ENCODE data around the gene FKBP1C. TPM values are rescaled to one million over a fixed set of nuclear protein-coding genes. Genes with fewer than 3 reads are reported as not detected.
A peak's percentile ranks its signal among the peaks of the same experiment; 100 is the strongest.
"Not testable (repeated sequence)": the region's sequence is repeated elsewhere in the genome, so short reads cannot be mapped to it uniquely, and the experiment has no call there.

FKBP1C gene
- total RNA-seq: 0.44 to 0.82 TPM (median 0.75 TPM) in 3 replicates
- long read RNA-seq: 0 reads

DNA sequence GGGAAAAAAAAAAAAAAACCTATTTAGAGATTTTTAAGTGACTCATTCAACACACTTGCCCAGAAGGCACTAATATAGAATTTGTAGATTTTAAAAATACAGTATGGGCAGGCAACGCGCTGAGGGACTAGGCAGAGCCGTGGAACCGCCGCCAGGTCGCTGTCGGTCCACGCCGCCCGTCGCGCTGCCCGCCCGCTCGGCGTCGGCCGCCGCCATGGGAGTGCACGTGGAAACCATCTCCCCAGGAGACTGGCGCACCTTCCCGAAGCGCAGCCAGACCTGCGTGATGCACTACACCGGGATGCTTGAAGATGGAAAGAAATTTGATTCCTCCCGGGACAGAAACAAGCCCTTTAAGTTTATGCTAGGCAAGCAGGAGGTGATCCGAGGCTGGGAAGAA is at the start of gene FKBP1C:
TSS of gene FKBP1C (plus strand) at position 127 of the 400 bp plus-strand sequence.
- not testable (repeated sequence) for H3K27me3 Mint-ChIP-seq (ENCODE audit: low read depth); H3K4me1 Mint-ChIP-seq (ENCODE audit: low read depth); DNase-seq (ENCODE audit: low spot score); H3K4me3 Mint-ChIP-seq (ENCODE audit: unreplicated experiment); H3K27ac Mint-ChIP-seq (ENCODE audit: unreplicated experiment); H3K36me3 Mint-ChIP-seq (ENCODE audit: low read depth)
- peaks cover 19% of the 10 kb centered on the region for H3K9me3 Mint-ChIP-seq (ENCODE audit: low read depth)

DNA sequence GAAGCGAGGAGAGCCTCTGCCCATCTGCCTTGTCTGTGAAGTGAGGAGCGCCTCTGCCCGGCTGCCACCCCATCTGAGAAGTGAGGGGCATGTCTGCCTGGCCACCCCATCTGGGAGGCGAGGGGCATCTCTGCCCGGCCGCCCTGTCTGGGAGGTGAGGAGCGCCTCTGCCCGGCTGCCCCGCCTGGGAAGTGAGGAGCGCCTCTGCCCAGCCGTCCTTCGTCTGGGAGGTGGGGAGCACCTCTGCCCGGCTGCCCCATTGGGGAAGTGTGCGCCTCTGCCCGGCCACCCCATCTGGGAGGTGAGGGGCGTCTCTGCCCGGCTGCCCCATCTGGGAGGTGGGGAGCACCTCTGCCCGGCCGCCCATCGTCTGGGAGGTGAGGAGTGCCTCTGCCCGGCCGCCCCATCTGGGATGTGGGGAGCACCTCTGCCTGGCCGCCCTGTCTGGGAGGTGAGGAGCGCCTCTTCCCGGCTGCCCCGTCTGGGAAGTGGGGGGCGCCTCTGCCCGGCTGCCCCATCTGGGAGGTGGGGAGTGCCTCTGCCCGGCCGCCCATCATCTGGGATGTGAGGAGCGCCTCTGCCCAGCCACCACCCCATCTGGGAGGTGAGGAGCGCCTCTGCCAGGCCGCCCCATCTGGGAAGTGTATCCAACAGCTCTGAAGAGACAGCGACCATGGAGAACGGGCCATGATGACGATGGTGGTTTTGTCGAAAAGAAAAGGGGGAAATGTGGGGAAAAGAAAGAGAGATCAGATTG is 47.0 kb upstream of the FKBP1C start:
- H3K9me3 Mint-ChIP-seq (ENCODE audit: low read depth); H3K36me3 Mint-ChIP-seq (ENCODE audit: low read depth); H3K27me3 Mint-ChIP-seq (ENCODE audit: low read depth); H3K4me3 Mint-ChIP-seq (ENCODE audit: unreplicated experiment); H3K27ac Mint-ChIP-seq (ENCODE audit: unreplicated experiment); H3K4me1 Mint-ChIP-seq (ENCODE audit: low read depth): not testable (repeated sequence)
- peak; percentile 87 for DNase-seq (ENCODE audit: low spot score)

DNA sequence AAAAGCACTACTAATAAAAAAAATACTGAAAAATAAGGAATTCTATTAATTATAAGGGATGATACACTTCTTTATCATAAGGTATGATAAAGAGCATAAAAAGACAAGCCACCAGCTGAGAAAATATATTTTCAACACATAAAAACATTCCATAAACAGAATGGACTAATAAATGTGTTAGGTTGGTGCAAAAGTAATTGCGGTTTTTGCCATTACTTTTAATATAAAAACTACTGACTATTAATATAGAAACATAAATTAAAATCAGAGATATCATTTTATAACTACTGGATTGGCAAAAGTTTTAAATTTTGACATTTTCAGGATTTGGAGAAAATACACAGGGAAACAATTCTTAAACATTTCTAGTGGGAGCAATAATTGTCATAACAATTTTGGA is 37.1 kb upstream of the FKBP1C start:
- H3K4me1 Mint-ChIP-seq (ENCODE audit: low read depth): no peaks in the 10 kb centered on the region
- no peak for DNase-seq (ENCODE audit: low spot score)
- H3K9me3 Mint-ChIP-seq (ENCODE audit: low read depth): no peaks in the 10 kb centered on the region
- H3K36me3 Mint-ChIP-seq (ENCODE audit: low read depth): no peaks in the 10 kb centered on the region
- H3K27ac Mint-ChIP-seq (ENCODE audit: unreplicated experiment): no peak overlapping the region
- no peak overlapping the region for H3K4me3 Mint-ChIP-seq (ENCODE audit: unreplicated experiment)
- H3K27me3 Mint-ChIP-seq (ENCODE audit: low read depth): peaks cover 3% of the 10 kb centered on the region
- TF ChIP-seq, protein P1, sequence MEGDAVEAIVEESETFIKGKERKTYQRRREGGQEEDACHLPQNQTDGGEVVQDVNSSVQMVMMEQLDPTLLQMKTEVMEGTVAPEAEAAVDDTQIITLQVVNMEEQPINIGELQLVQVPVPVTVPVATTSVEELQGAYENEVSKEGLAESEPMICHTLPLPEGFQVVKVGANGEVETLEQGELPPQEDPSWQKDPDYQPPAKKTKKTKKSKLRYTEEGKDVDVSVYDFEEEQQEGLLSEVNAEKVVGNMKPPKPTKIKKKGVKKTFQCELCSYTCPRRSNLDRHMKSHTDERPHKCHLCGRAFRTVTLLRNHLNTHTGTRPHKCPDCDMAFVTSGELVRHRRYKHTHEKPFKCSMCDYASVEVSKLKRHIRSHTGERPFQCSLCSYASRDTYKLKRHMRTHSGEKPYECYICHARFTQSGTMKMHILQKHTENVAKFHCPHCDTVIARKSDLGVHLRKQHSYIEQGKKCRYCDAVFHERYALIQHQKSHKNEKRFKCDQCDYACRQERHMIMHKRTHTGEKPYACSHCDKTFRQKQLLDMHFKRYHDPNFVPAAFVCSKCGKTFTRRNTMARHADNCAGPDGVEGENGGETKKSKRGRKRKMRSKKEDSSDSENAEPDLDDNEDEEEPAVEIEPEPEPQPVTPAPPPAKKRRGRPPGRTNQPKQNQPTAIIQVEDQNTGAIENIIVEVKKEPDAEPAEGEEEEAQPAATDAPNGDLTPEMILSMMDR (IDR thresholded peaks at IDR 0.05): no peak

DNA sequence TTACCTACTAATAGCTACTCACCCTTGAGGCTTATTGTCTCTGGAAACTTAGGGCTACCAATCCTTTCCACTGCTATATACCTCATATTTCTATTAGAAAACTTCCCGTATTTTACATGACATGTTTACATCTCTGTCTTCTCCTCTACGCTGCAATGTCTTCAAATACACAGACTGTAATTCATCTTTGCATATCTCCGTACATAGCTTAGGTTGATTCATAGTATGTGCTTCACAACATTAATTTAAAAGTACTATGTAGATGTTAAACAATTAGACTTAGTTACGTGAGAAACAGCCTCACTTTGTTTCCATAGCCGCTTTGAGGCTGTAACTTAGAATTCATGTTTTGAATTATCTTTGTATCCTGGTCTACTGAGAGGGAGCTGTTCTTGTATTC is 35.1 kb upstream of the FKBP1C start:
- no peak overlapping the region for H3K27ac Mint-ChIP-seq (ENCODE audit: unreplicated experiment)
- no peaks in the 10 kb centered on the region for H3K36me3 Mint-ChIP-seq (ENCODE audit: low read depth)
- no peaks in the 10 kb centered on the region for H3K9me3 Mint-ChIP-seq (ENCODE audit: low read depth)
- H3K27me3 Mint-ChIP-seq (ENCODE audit: low read depth): peaks cover 3% of the 10 kb centered on the region
- no peak for DNase-seq (ENCODE audit: low spot score)
- H3K4me3 Mint-ChIP-seq (ENCODE audit: unreplicated experiment): no peak overlapping the region
- no peaks in the 10 kb centered on the region for H3K4me1 Mint-ChIP-seq (ENCODE audit: low read depth)
- TF ChIP-seq, protein P1 (IDR thresholded peaks at IDR 0.05): no peak

DNA sequence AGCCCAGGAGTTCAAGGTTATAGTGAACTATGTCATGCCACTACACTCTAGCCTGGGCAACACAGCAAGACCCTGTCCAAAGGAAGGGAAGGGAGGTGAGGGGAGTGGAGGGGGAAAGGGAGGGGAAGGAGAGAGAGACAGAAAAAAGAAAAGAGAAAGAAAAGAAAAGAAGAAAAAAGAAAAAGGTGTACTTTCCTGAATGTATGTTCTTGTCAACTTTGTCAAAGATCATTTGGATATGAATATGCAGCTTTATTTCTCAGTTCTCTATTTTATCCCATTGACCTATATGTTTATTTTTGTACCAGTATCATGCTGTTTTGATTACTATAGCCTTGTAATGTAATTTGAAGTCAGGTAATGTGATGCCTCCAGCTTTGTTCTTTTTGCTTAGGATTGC is 30.9 kb upstream of the FKBP1C start:
- H3K4me3 Mint-ChIP-seq (ENCODE audit: unreplicated experiment): no peak overlapping the region
- no peaks in the 10 kb centered on the region for H3K4me1 Mint-ChIP-seq (ENCODE audit: low read depth)

DNA sequence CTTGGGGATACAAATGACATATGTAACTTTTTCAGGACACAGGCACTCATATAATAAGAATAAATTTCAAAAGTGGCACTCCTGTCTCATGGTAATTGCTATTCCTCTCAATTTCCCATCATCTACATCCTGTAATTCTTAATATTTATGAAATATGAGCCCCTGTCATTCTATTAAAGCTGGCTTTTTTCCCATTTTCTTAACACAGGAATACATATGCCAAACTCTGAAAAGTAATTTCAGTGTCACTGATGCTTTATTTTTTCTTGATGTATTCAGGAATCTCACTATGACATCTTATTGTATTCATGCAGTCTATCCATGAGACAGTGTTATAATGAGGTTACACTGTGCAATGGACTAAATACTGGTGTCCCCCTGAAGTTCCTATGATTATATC is 24.3 kb upstream of the FKBP1C start:
- no peak for DNase-seq (ENCODE audit: low spot score)
- Mint-ChIP-seq H3K4me1 (ENCODE audit: low read depth) (no peaks in the 10 kb centered on the region), H3K4me3 (ENCODE audit: unreplicated experiment) (no peak overlapping the region), H3K36me3 (ENCODE audit: low read depth) (no peaks in the 10 kb centered on the region), H3K27me3 (ENCODE audit: low read depth) (peaks cover 8% of the 10 kb centered on the region), H3K9me3 (ENCODE audit: low read depth) (no peaks in the 10 kb centered on the region), H3K27ac (ENCODE audit: unreplicated experiment) (no peak overlapping the region)
- TF ChIP-seq, protein P1 (IDR thresholded peaks at IDR 0.05): no peak

More for the DNA sequence above, 30.9 kb upstream of the FKBP1C start:
- no peak overlapping the region for H3K27ac Mint-ChIP-seq (ENCODE audit: unreplicated experiment)
- H3K27me3 Mint-ChIP-seq (ENCODE audit: low read depth): peaks cover under 1% of the 10 kb centered on the region
- H3K36me3 Mint-ChIP-seq (ENCODE audit: low read depth): no peaks in the 10 kb centered on the region
- DNase-seq (ENCODE audit: low spot score): no peak
- H3K9me3 Mint-ChIP-seq (ENCODE audit: low read depth): no peaks in the 10 kb centered on the region
- TF ChIP-seq, protein P1 (IDR thresholded peaks at IDR 0.05): no peak
